GM18511 (cell line): ENCODE results near the gene AKAIN1.

ENCODE experiments used
- ATAC-seq: cut with Tn5 transposase; IDR thresholded peaks from one replicate; pipeline ENCODE4 v1.9.1; 2021; ENCODE audit warnings: mild to moderate bottlenecking, moderate library complexity; ENCODE audit not compliant: unreplicated experiment

Gene AKAIN1

DNA sequence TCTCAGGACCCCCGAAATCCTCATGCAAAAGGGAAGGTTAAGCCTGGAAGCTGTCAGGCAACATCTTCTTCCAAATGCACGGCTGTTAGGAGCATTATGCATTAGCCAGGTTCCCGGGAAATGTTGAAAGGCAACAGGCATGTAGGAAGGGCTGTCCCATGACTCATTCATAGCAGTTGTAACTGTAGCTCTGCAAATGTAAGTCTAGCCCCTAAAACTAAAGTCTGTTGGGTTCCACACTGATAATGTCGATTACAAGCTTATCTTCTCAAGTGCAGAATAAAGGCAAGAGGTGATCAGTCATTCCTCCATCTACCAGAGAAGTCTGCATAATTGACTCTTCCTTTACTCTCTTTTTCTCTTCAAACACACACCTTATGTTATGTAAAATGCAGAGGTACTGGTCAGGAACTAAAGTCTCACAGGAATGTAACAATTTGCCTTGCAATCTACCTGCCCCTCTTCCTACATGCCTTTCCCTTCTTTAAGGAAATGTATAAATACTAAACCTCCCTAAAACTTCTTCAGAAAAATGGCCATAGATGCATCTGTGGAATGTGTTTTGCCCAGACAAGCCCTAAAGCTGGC is 99.8 kb downstream of the AKAIN1 start:
- no peak for ATAC-seq

GRCh38 chr18:5095239-5095638 is 101.8 kb downstream of the AKAIN1 start:
- no peak for ATAC-seq

DNA sequence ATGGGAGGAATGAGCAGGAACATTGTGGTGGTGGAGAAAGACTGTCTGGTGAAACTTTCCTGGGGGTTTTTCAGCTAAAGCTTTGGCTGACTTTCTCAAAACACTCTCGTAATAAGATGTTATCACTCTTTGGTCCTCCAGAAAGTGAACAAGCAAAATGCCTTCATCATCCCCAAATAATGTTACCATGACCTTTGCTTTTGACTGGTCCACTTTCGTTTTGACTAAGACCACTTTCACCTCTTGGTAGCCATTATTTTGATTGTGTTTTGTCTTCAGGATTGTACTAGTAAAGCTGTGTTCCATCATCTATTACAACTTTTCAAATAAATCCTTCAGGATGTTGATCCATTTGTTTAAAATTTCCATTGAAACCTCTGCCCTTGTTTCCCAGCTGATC is 103.2 kb downstream of the AKAIN1 start:
- no peak for ATAC-seq
